HepG2 (cell line): ENCODE data around the gene PRPF18. TPM values are rescaled to one million over a fixed set of nuclear protein-coding genes. Genes with fewer than 3 reads are reported as not detected.

Experiments
- ATAC-seq: fragments of 200-7000 bp; cut with Tn5 transposase; 3 replicates; pipeline ENCODE4 v1.9.1; 2020; ENCODE audit warnings: mild to moderate bottlenecking, moderate library complexity
- BruUV-seq: library from RNA; stranded (reverse); fragments of 400-500 nt; replicated peaks from 2 replicates; lab custom pipeline; 2021; lab: Mats Ljungman, UMichigan
- CTCF ChIA-PET: fragments of 300-600 bp; formaldehyde crosslinking; extraction: SDS; loops from one replicate; lab custom pipeline; 2021; ENCODE audit warnings: low total read pairs, inconsistent platforms, low intra/inter-chr PET ratio; lab: Yijun Ruan, JAX
- POLR2A ChIA-PET: fragments of 350-600 bp; sonication (Branson Sonifier 250); formaldehyde crosslinking; loops from one replicate; lab custom pipeline; 2020; ENCODE audit warnings: antibody characterized with exemption, inconsistent platforms; lab: Yijun Ruan, JAX
- DNase-seq: peaks from one replicate; pipeline ENCODE4 v3.0.0-alpha.2; 2015; ENCODE audit warnings: low spot score
- FAIRE-seq: peaks from 3 replicates; lab custom pipeline; 2011; peaks lifted over from hg19 to GRCh38; lab: Jason Lieb, UNC
- H2AFZ ChIP-seq: one replicate; pipeline ENCODE4 v1.6.1; 2011; ENCODE audit warnings: low read length, inconsistent platforms
- H3K27ac ChIP-seq: fragments of 300-600 bp; 3 replicates; pipeline ENCODE4 v1.8.0; 2011; ENCODE audit warnings: mixed run types, mild to moderate bottlenecking, mixed read lengths, low read length, inconsistent platforms; ENCODE audit not compliant: insufficient read depth; ENCODE audit errors: extremely low read length
- H3K27me3 ChIP-seq, 2 experiments: fragments of 200-600 bp in 1 of 2; 2 replicates in 1 of 2; 3 replicates in 1 of 2; pipeline versions ENCODE4 v1.6.0 to v1.8.0; 2011; ENCODE audit warnings: low read length in 2 of 2, mild to moderate bottlenecking in 2 of 2, moderate library complexity in 2 of 2, inconsistent platforms in 1 of 2; ENCODE audit not compliant: insufficient read depth in 2 of 2, control insufficient read depth in 1 of 2
- H3K36me3 ChIP-seq, 2 experiments: fragments of 200-600 bp in 1 of 2; replicated peaks in 1 of 2; 2 replicates in 1 of 2; 3 replicates in 1 of 2; pipeline versions ENCODE4 v1.5.1 to v1.8.0; 2011; ENCODE audit warnings: low read length in 2 of 2, inconsistent platforms in 1 of 2; ENCODE audit not compliant: insufficient read depth in 2 of 2, control insufficient read depth in 1 of 2
- H3K4me1 ChIP-seq: 2 replicates; pipeline ENCODE4 v1.5.1; 2012; ENCODE audit warnings: low read length, inconsistent platforms; ENCODE audit not compliant: insufficient read depth
- H3K4me2 ChIP-seq: 2 replicates; pipeline ENCODE4 v1.6.0; 2011; ENCODE audit warnings: low read depth, low read length, inconsistent platforms
- H3K4me3 ChIP-seq, 3 experiments: fragments of 200-600 bp in 1 of 3; sonication (generic), shearing (Covaris generic) in 1 of 3; replicated peaks in 1 of 3; 2 replicates each; pipeline ENCODE4 v1.5.1; 2011 to 2016; ENCODE audit warnings: low read length in 3 of 3, inconsistent platforms in 2 of 3, low read depth in 2 of 3, mild to moderate bottlenecking in 2 of 3, control low read depth in 1 of 3, mixed read lengths in 1 of 3; ENCODE audit not compliant: insufficient read depth in 1 of 3
- H3K79me2 ChIP-seq: one replicate; pipeline ENCODE4 v1.6.1; 2011; ENCODE audit warnings: low read length, inconsistent platforms; ENCODE audit not compliant: insufficient read depth
- H3K9ac ChIP-seq: 2 replicates; pipeline ENCODE4 v1.6.0; 2011; ENCODE audit warnings: mild to moderate bottlenecking, low read depth, low read length, inconsistent platforms; ENCODE audit not compliant: insufficient read depth
- H3K9me3 ChIP-seq: 2 replicates; pipeline ENCODE4 v1.5.1; 2012; ENCODE audit warnings: mild to moderate bottlenecking, low read length
- H4K20me1 ChIP-seq: 2 replicates; pipeline ENCODE4 v1.6.0; 2011; ENCODE audit warnings: inconsistent platforms, mild to moderate bottlenecking, low read length, moderate library complexity; ENCODE audit not compliant: insufficient read depth
- GPN1 ChIP-seq: sonication (generic); formaldehyde crosslinking; IDR thresholded peaks from 2 replicates; pipeline ENCODE4 v1.5.1; 2020; ENCODE audit warnings: missing genetic modification reagents, borderline replicate concordance
- HNF4G ChIP-seq, 2 experiments: sonication (generic) in 1 of 2; formaldehyde crosslinking in 1 of 2; IDR thresholded peaks; 2 replicates each; pipeline versions ENCODE4 v1.4.0 to v1.6.1; 2011 to 2020; ENCODE audit warnings: borderline replicate concordance in 2 of 2, low read depth in 2 of 2, mild to moderate bottlenecking in 2 of 2, low read length in 1 of 2, missing genetic modification reagents in 1 of 2, moderate library complexity in 1 of 2
- ISL2 ChIP-seq: sonication (generic); formaldehyde crosslinking; IDR thresholded peaks from 2 replicates; pipeline ENCODE4 v1.5.0; 2020; ENCODE audit warnings: missing genetic modification reagents
- MAZ ChIP-seq, 2 experiments: sonication (generic) in 1 of 2; formaldehyde crosslinking in 1 of 2; IDR thresholded peaks; 2 replicates each; pipeline versions ENCODE4 v1.5.0 to v1.6.1; 2012 to 2020; ENCODE audit warnings: low read depth in 2 of 2, mild to moderate bottlenecking in 2 of 2, borderline replicate concordance in 1 of 2, improper control_type of control experiment in 1 of 2, low read length in 1 of 2, missing genetic modification reagents in 1 of 2, moderate library complexity in 1 of 2
- MEIS2 ChIP-seq: sonication (generic); formaldehyde crosslinking; IDR thresholded peaks from 2 replicates; pipeline ENCODE4 v1.9.0; 2021; ENCODE audit warnings: mild to moderate bottlenecking, missing genetic modification reagents
- PHF20 ChIP-seq: sonication (generic); formaldehyde crosslinking; IDR thresholded peaks from 2 replicates; pipeline ENCODE4 v1.5.0; 2020; ENCODE audit warnings: mild to moderate bottlenecking, missing genetic modification reagents
- PHF5A ChIP-seq: IDR thresholded peaks from one replicate; pipeline ENCODE4 v1.6.1; 2018; ENCODE audit warnings: low read depth, missing genetic modification reagents; ENCODE audit not compliant: unreplicated experiment
- SMAD3 ChIP-seq: sonication (generic); formaldehyde crosslinking; IDR thresholded peaks from 2 replicates; pipeline ENCODE4 v1.4.0; 2020; ENCODE audit warnings: missing genetic modification reagents
- ZFP36L1 ChIP-seq: sonication (generic); formaldehyde crosslinking; IDR thresholded peaks from 2 replicates; pipeline ENCODE4 v1.8.0; 2022; ENCODE audit warnings: mild to moderate bottlenecking, missing genetic modification reagents, moderate library complexity
- ZNF253 ChIP-seq: sonication (generic); formaldehyde crosslinking; IDR thresholded peaks from 2 replicates; pipeline ENCODE4 v1.8.0; 2022; ENCODE audit warnings: mild to moderate bottlenecking, missing genetic modification reagents, borderline replicate concordance
- ZNF318 ChIP-seq: sonication (generic); formaldehyde crosslinking; IDR thresholded peaks from 2 replicates; pipeline ENCODE4 v1.4.0; 2020; ENCODE audit warnings: mild to moderate bottlenecking, missing genetic modification reagents
- WGBS: methylation state at CpG from one replicate; pipeline ENCODE4 v1.1.6; 2017; ENCODE audit warnings: low lambda C conversion rate; 5-methylcytosine and 5-hydroxymethylcytosine counted together
- in situ Hi-C: cut with HindIII; loops from 2 replicates; pipeline ENCODE4 v1.10.0; 2017; ENCODE audit warnings: low pct_unique_long_range_greater_than_20kb; ENCODE audit not compliant: extremely low pct_ligation_motif_present
- intact Hi-C: fragments of 100-400 bp; cut with micrococcal nuclease; formaldehyde crosslinking; loops from one replicate; pipeline ENCODE4 v1.10.0; 2022; ENCODE audit not compliant: unreplicated experiment
- polyA plus RNA-seq, 8 experiments: library from polyadenylated mRNA; depleted of rRNA in 3 of 8; stranded (reverse) in 7 of 8; unstranded in 1 of 8; fragments of >200 nt; fragmentation: Illumina TruSeq in 4 of 8; extraction: Trizol in 4 of 8; gene quantifications; 2 replicates each; pipeline versions ENCODE4 v1.2.1 to v1.2.3, GENCODE V29; 2011 to 2016; ENCODE audit warnings: low read depth in 4 of 8, missing spikeins in 1 of 8, mixed read lengths in 1 of 8; ENCODE audit not compliant: insufficient read depth in 1 of 8
- total RNA-seq, 5 experiments: library from RNA; depleted of rRNA; stranded (reverse); fragments of >200 nt; fragmentation: Illumina TruSeq; extraction: Trizol; gene quantifications; 2 replicates each; pipeline ENCODE4 v1.2.3, GENCODE V29; 2016; ENCODE audit warnings: low read depth in 1 of 5
- TF ChIP-seq, protein P1 (sequence below): sonication (generic); formaldehyde crosslinking; IDR thresholded peaks from 2 replicates; pipeline ENCODE4 v1.5.1; 2020; ENCODE audit warnings: mild to moderate bottlenecking, missing genetic modification reagents

The PRPF18 gene
- total and polyA plus RNA-seq, 2 of the 13 experiments (the other 11 are each of a cell fraction or from before 2014, with no cell fraction given): 6.1 to 17.2 TPM

- TF ChIP-seq HNF4G (IDR thresholded peaks at IDR 0.05; ENCODE audit: borderline replicate concordance, low read depth, low read length): no peak
- no peak for TF ChIP-seq HNF4G (CRISPR knock-in tag; IDR thresholded peaks at IDR 0.05; ENCODE audit: borderline replicate concordance, low read depth)
- no peak for TF ChIP-seq PHF5A (CRISPR knock-in tag)
- TF ChIP-seq ZFP36L1: no peak
- TF ChIP-seq MEIS2 (CRISPR knock-in tag): no peak
- no peak for TF ChIP-seq MAZ (IDR thresholded peaks at IDR 0.05; ENCODE audit: borderline replicate concordance, low read depth, low read length)
- TF ChIP-seq MAZ (CRISPR knock-in tag; IDR thresholded peaks at IDR 0.05; ENCODE audit: low read depth): no peak
These were observed 56.3 kb downstream of the PRPF18 start (continued) for GRCh38 chr10:13643016-13643415.

DNA sequence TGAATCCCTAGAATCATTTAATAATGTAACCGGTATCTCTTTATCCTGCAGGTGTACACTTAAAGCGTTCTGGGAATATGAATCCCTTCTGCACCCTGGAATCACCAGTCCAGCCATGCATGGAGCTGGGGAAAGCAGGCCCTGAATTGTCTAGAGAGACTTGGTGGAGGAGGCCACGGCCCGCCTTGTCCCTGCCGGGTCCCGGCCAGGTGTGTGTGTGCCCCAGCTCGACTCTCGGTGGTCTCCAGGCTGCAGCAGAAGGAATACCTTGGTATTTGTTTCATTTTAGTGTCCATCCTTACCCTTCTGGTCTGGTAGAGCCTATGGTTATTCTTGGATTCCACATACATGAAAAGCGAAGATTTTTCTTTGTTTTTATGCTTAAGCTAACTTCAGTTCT lies 58.1 kb downstream of the PRPF18 start:
- H3K4me2 ChIP-seq: no peak overlapping the region
- FAIRE-seq: no peak
- no peaks in the 10 kb centered on the region for H3K79me2 ChIP-seq
- POLR2A ChIA-PET: no interaction called here
- H3K4me3 ChIP-seq: no peak overlapping the region
- peaks cover 0 to 2% of the 10 kb centered on the region in 2 experiments; a peak in 1 of 5 replicates for H3K36me3 ChIP-seq
- H3K27ac ChIP-seq: no peak overlapping the region
- no TSS peak for BruUV-seq
- CTCF ChIA-PET: no interaction called here
- no peak overlapping the region for H2AFZ ChIP-seq
- H3K27me3 ChIP-seq: no peaks in the 10 kb centered on the region
- in situ Hi-C loops (no loop called here), intact Hi-C loops (no loop called here)
- WGBS: 93% methylated on average over 5 of the region's 9 CpGs
- peaks cover 15% of the 10 kb centered on the region for H3K9me3 ChIP-seq
- no peak overlapping the region for H3K9ac ChIP-seq
- no peaks in the 10 kb centered on the region for H3K4me1 ChIP-seq
- H4K20me1 ChIP-seq: no peaks in the 10 kb centered on the region
- ATAC-seq: no peak
- DNase-seq: no peak
- TF ChIP-seq ZNF318 (no peak), SMAD3 (no peak), ZNF253 (CRISPR knock-in tag) (no peak), PHF20 (CRISPR knock-in tag) (no peak), ISL2 (CRISPR knock-in tag) (no peak), GPN1 (CRISPR knock-in tag) (no peak)
- TF ChIP-seq, protein P1, sequence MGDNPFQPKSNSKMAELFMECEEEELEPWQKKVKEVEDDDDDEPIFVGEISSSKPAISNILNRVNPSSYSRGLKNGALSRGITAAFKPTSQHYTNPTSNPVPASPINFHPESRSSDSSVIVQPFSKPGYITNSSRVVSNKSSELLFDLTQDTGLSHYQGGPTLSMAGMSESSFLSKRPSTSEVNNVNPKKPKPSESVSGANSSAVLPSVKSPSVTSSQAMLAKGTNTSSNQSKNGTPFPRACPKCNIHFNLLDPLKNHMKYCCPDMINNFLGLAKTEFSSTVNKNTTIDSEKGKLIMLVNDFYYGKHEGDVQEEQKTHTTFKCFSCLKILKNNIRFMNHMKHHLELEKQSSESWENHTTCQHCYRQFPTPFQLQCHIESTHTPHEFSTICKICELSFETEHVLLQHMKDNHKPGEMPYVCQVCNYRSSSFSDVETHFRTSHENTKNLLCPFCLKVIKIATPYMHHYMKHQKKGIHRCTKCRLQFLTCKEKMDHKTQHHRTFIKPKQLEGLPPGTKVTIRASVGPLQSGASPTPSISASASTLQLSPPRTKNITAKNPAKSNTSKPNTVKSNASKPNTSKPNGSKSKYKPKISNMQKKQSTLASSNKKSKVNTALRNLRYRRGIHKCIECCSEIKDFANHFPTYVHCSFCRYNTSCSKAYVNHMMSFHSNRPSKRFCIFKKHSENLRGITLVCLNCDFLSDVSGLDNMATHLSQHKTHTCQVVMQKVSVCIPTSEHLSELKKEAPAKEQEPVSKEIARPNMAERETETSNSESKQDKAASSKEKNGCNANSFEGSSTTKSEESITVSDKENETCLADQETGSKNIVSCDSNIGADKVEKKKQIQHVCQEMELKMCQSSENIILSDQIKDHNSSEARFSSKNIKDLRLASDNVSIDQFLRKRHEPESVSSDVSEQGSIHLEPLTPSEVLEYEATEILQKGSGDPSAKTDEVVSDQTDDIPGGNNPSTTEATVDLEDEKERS: no peak
